Superior temporal gyrus (tissue), 1 donor: ENCODE measurements around the gene GIGYF1.
A peak's percentile ranks its signal among the peaks of the same experiment; 100 is the strongest.
"Not testable (repeated sequence)": the region's sequence is repeated elsewhere in the genome, so short reads cannot be mapped to it uniquely, and the experiment has no call there.

ENCODE experiments used
- DNase-seq: peaks from one replicate; pipeline ENCODE4 v3.0.0-alpha.2; 2016; ENCODE audit errors: extremely low spot score

GIGYF1 gene

GRCh38 chr7:100710452-100710851 lies 16.4 kb upstream of the GIGYF1 start:
- no peak for DNase-seq

- DNase-seq: no peak
Measured at GRCh38 chr7:100708395-100708794, 14.3 kb upstream of the GIGYF1 start.

- DNase-seq: no peak
Measured at GRCh38 chr7:100706672-100707311, 12.7 kb upstream of the GIGYF1 start.

GRCh38 chr7:100705753-100706671 lies 12.0 kb upstream of the GIGYF1 start, which contains the start of gene POP7:
Gene POP7, plus strand, starts transcription at chr7:100706121. Its CDS starts 710 bp downstream, at chr7:100706831.
- peak; percentile 97 for DNase-seq

- peak; percentile 80 for DNase-seq
Measured at GRCh38 chr7:100705320-100705752, 11.3 kb upstream of the GIGYF1 start.

GRCh38 chr7:100701089-100701488 lies 7.0 kb upstream of the GIGYF1 start:
- not testable (repeated sequence) for DNase-seq

GRCh38 chr7:100699018-100699417 lies 5.0 kb upstream of the GIGYF1 start:
- no peak for DNase-seq

GRCh38 chr7:100696123-100696521 lies 2.1 kb upstream of the GIGYF1 start:
- no peak for DNase-seq

- no peak for DNase-seq
Measured at GRCh38 chr7:100693312-100694097, 545 bp downstream of the GIGYF1 start.

- peak; percentile 8 for DNase-seq
Measured at GRCh38 chr7:100692578-100692961, 1.5 kb downstream of the GIGYF1 start.

- DNase-seq: peak; percentile 91
Measured at GRCh38 chr7:100691676-100692577, 2.1 kb downstream of the GIGYF1 start.

- no peak for DNase-seq
Measured at GRCh38 chr7:100689230-100690135, 4.6 kb downstream of the GIGYF1 start.

- no peak for DNase-seq
Measured at GRCh38 chr7:100688326-100688860, 5.7 kb downstream of the GIGYF1 start.

- no peak for DNase-seq
Measured at GRCh38 chr7:100687751-100688300, 6.2 kb downstream of the GIGYF1 start.

- DNase-seq: no peak
Measured at GRCh38 chr7:100687261-100687660, 6.8 kb downstream of the GIGYF1 start.

- DNase-seq: no peak
Measured at GRCh38 chr7:100686822-100687211, 7.2 kb downstream of the GIGYF1 start.

- DNase-seq: no peak
Measured at GRCh38 chr7:100686201-100686821, 7.7 kb downstream of the GIGYF1 start.

- DNase-seq: no peak
Measured at GRCh38 chr7:100685631-100686145, 8.4 kb downstream of the GIGYF1 start.
